ENCODE measurements around the gene IHH. TPM values are rescaled to one million over a fixed set of nuclear protein-coding genes. Genes with fewer than 3 reads are reported as not detected.
A peak's percentile ranks its signal among the peaks of the same experiment; 100 is the strongest.

Gene IHH
- 1 to 10 TPM; 1.2 to 3.7 (median 2.1) TPM for polyA plus RNA-seq (ENCODE audit: insufficient read depth in 1 of 5, insufficient read length in 5 of 5, low replicate concordance in 1 of 5)
- long read RNA-seq, donor 1, partial matches to known transcripts, result 0 of 1 reads
- long read RNA-seq, donor 1, other reads (novel, unspliced or antisense), result 0 of 1 reads
- long read RNA-seq, donor 2, result 0 reads
- long read RNA-seq, donor 3, result 0 reads
- long read RNA-seq, donor 4, result 0 reads
- long read RNA-seq, donor 5, result 0 reads
- long read RNA-seq, donor 6, partial matches to known transcripts, result 0 of 1 reads
- long read RNA-seq, donor 6, other reads (novel, unspliced or antisense), result 0 of 1 reads
- long read RNA-seq, donor 7, partial matches to known transcripts, result 0 of 2 reads
- long read RNA-seq, donor 7, other reads (novel, unspliced or antisense), result 0 of 2 reads
- long read RNA-seq, donor 8, result 0 reads

DNA sequence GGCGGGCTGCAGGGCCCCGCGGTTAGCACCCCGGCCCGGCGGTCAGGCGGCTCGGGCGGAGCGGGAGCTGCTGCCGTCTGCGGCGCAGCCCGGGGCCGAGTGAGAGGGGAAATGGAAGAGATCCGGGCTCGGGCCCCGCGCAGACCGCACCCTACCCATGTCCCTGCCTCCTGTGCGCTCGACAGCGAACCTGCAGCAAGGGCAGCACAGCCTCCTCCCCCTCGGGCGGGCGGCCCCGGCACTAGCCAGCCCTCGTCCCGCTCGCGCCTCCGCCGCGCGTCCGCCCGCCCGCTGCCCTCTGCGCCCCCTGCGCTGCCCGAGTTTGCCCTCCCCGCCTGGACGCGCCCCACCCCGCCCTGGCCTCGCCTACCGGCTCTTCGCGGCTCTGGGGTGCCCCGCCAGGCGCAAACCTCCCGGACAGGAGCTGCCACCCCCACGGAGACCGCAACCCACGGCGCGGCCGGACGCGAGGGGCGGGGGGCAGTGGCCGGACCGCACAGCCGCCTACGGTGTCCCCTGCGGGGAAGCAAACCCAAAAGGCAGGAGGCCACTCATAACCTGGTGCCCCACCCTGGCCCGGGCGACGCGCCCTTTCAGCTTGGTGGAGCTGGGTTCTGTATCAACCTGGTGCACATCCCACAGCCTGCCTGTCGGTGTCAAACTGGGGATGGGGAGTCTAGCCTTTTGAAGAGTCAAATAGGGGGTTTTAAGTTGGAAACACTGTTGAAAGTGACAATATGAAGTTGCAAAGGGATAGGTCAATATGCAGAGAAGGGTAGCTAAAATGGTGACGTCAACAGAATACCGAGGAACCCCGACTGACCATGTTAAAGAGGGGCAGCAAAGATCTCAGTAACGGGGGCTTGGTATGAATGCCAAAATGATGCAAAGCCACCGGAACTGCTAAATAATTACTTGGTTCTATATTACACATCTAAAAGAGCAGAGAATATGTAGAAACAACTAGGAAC, at the start of gene IHH:
IHH (minus strand) TSS at position 101 of the 971 bp plus-strand sequence. CDS start 454 bp downstream, outside the sequence.
- no peak for DNase-seq

DNA sequence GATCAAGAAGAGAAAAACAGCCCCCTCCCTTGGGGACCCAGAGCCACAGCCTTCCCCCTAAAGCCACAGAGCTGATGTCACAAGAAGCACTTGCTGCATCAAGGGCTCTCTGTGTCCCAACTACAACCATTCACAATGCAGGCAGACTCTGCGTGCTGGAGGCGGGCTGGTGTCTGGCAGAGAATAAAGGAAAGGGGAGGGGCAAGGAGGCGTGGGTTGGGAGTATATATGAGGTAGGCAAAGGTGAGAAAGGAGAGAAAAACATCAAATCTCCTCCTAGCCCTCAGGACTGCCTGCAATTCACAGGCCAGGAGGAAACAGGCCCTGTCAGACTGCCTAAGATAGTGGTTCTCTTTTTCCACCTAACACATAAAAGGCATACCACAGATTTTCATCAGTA, 48.8 kb upstream of the IHH start:
- peak; percentile 50 to 51 for DNase-seq

DNA sequence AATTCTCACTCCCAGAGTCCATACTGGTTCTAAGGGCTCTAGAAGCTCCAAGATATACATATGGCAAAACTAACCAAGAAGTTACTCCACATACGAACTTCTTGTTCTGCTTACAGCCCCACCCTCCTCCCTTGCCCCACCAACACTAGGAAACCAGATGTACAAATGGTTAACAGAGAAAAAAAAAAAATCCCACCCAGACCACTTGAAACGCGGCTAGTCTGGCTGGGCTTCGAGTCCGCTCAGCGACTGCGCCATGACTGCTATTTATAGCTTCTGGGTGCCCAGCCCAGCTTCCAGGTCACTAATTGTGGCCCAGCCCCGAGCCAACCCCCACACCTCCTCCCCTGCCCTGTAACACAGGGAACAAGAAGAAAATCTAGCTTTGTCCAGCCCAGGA, 47.0 kb upstream of the IHH start:
- DNase-seq, result no peak

DNA sequence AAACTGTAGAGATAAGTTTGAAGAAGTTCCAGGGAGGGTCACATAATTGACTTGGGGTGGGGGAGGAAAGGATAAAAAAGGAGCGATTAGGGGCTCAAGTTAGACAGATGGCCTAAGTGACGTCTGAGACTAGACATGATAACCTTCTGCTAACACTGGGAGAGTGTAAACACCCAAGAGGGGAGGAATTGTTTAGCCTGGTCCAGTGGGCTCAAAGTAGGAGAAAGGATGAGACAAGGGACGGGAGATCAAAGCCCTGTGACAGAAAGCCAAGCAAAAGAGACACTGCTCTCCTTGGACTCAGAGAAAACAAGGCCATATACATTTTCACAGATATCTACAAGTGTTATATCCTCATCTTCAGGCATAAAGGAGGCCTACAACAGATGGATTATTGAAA, 45.5 kb upstream of the IHH start:
- no peak for DNase-seq

DNA sequence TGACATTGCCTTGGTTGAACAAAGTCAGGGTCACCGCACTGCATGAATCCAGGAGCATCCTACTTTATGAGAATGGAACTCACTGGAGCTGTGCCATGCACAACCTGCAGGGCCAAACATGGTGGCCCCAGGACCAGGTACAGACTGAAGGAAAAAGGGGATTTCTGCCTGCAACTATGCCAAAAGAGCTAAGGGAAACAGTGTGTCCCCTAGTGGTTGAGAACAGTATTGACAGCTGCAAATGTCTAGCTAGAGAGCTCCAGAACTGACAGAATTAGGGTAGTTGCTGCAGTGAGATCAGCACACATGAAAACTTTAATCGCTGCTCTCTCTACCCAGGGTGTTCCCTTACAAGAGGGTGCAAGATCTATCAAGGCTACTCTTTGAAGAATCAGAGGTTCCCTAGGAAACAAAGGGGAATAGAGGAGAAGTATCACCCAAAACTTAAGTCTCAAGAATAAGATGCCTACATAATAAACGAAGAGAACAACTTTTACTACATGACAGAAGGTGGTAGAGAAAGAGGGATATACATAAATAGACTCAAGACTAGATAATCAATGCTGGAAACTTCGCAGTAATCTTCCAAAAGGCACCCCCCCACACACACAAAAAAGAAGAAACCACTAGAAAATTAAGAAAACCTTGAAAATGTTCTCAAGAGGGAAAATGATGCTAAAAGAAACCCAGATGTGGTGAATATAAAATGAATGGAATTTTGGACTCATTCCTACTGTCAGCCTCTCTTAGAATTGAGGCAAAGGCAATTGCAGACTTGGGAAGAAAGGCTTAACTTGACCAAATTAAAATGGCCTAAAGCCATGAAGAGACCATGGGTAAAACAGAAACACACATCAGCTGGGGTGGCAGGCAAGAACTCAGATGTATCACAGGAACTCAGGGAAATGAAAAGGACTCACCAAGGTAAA, 43.6 kb upstream of the IHH start:
- DNase-seq, result no peak

DNA sequence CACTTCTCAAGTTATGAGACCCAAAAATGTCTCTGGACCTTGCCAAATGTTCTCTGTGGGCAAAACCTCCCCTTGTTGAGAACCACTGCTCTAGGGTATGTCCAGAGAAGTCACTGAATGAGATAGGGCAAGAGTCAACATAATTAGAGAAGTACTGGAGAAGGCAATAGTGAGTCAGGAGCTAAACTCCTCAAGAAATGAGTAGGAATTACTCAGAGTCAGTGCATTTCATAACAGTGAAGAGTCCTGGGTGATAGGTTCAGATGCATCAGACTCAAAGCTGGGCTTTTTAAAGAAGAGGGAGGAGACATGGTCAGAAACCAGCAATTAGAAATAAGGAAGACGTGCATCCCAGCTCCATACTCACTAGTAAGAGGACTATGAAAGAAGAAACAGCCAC, 38.6 kb upstream of the IHH start:
- no peak for DNase-seq

DNA sequence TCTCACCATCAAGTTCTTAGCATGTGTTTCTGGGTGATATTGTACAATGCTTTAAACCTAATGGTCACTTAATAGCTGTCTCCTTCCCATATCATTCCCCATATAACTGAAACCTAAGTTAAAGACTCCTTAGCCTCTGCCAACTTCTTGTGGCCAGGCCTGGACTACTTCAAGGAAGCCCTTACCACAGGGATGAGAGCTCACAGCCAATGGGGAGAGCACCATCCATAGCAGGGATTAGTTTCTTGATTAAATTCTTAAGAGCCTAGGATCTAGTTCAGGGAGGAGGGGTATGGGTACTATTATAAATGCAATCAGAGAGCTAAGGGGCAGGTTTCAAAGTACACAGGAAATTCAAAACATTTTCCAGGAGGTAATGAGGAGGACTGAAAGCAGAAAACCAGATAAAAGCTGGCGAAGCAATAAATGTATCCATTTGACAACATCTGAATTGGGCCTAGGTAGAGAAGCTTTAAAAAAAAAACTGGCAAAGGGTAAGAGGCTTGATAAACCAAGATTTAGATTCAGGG, 34.8 kb upstream of the IHH start:
- DNase-seq, result no peak

DNA sequence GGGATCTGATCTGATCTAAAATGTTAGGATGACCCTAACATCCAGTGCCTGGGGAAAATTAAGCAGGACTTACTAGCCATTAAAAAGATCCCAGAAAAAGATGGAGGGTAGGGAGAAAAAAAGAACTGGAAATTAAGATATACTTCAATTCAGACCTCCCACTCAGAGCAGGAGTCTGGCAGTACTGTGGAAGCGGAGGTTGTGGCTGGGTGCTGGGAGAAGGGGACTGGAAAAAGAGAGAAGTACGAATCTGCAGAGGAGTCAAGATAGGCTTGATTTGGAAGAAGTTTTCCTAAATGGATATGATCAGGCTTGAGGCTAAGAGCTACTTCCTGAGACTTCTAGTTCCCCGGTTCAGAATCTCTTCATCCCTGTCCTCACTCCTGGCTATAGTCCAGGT, 33.5 kb upstream of the IHH start:
- DNase-seq, result no peak

DNA sequence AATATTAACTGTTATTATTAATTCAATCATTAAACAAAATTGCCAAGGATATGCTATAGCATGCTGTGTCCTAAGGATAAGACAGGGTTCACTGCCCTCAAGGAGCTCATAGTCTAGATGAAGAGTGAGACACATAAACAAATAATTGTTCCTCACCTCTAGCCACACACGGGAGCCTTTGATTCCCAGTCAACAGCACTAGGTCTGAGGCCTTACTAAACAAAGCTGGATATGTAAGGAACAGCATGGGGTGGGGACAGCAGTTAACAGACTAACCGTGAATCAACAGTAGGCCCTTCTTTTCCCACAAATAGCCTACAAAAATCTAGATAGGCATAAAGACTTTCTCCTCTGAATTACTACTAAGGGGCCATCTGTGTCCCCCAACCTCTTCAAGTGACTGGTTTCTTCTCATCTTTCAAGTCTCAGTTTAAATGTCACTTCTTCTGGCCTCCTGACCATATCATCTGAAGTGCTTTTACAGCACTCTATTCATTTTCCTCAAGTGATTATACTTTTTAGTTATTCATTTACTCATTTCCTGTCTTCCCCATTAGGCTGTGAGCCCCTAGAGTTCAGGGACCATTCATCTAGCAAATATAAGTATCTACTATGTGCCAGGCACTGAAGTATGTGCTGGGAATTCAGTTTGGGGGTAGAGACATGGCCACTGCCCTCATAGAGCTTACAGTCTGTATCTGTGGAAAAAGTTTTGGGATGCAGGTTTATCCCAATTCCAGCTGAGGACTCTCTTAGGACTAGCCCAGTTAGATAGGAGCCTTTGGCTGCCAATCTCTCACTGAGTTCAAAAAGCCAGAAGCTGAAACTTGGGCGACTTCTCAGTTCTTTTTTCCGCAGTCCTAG, 29.9 kb upstream of the IHH start:
- no peak for DNase-seq

DNA sequence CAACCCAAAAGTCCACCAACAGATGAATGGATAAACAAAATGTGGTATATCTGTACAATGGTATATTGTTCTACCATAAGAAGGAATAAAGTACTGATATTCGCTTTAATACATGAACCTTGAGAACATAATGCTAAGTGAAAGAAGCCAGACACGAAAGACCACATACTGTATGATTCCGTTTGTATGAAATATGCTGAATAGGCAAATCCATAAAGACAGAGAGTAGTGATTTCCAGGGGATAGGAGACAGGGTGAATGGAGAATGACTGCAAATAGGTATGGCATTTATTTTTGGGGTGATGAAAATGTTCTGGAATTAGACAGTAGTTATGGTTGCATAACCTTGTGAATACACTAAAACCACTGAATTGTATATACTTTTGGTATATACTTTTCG, 28.6 kb upstream of the IHH start:
- no peak for DNase-seq

DNA sequence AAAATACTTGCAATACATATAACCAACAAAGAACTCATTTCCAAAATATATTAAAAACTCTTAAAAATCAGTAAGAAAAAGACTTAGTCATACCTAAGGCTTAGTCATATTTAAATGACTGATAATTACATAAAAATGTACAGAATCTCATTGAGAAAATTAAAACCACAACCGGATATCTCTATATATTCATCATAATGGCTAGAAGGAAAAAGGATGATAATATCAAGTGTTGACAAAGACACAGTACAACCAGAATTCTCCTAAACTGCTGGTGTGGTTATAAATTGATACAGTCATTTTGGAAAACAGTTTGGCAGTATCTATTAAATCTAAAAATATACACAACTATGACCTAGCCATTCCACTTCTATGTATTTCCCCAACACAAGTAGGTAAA, 27.1 kb upstream of the IHH start:
- no peak for DNase-seq

DNA sequence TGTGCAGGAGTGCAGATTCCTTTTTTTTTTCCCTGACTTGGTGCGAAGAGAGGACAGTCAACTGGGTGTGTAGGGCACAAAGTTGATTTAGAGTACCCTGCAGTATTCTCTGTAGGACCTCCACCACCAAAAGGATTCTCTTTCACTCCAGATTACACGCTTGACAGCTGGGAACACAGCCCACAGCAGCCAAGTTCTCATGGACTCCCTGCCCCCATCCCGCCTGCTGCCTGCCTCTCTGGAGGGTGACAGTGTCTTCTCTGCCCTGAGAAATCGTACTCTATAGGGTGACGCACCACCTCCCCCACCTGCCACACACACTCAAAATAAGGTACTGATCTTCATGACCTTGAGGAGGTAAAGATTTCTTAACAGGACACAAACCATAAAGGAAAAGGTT, 26.6 kb upstream of the IHH start:
- no peak for DNase-seq

DNA sequence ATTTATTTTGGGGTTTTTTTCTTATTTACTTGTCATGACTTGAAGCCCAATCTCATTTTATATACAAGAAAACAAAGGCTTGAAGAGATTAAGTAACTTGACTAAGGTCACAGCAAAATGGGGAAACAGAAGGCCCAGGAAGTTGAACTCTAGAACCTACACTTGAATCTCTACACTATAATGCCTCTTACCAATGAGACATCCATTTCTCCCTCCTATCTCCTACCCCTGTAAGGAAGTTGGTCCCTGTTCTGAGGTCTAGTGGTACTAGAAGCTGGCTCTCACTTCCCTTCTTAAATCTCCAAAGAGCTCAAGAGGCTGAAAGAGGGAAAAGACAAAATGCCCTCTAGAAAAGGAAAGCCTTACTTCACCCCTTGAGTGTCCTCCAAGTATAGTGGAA, 25.5 kb upstream of the IHH start:
- DNase-seq, result no peak

DNA sequence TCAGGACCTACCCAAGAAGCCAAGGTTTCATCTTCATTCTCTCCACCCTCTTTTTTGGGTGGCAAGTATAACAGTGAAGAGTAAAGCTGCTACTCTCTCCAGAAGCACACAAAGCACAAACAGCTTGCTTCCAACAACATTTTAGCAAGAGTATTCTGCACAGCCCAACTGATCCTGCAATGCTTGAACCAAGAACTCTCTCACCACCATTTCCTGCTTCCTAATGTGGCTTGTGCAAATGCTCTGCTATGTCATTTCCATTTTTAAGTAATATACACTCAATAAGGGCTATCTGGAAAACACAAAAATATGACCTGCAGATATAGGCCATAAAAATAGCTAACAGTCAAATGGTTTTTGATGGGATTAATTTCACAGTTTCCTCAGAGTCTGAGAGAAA, 24.1 kb upstream of the IHH start:
- DNase-seq, result no peak

DNA sequence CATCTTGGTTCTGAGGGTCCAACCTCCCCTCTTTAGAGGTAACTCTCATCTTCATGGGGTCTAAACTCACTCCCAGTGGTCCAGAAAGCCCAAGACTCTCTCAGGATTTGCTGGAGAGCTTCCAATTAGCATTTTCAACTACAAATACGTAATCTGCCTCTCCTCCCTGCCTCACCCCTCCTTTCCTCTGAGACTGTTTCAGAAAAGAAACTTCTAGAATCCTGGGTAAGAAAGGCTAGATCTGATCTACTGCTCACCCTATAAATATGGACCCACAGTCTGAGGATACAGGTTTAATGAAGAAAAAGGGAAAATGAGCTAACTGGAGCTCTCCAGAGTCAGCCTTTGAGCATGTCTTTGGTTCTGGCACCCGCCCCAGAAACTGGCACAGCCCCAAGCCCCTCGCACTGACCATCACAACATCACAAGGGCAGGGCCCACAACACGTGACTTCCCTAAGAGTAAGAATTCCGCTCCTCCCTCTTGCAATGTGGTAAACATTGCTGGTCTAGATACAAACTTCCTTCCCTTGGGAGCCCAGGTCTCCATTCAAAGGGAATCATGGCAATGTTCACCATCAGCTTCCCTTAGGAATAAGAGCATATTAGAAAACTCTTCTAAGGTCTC, 21.7 kb upstream of the IHH start:
- no peak for DNase-seq

DNA sequence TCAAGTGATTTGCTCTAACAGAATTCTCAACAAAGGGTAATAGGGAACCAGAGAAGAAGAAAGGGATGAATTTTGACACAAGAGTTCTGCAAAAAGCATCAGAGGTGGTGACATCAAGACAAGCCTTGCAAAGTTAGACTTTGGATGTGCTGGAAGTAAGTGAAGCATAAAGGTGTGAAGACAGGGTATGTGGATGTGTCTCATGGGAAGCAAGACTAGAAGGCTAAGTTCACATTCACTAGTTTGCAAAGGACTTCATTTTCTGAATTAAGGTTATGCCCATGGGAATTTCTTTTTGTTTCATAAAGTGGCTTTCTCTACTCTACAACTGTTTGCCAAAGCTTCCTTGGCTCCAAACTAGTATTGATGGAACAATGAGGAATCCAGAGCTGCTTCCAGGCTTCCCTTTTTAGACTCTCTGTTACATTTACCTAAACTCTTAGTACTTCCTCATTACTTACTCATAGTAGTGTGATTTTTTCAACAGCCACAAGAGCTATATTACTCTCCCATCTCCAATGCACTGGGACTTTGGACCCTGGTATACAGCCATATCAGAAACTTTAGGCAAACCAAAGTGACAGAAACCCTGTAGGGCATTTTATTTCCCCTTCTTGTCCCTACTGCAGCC, 21.1 kb upstream of the IHH start:
- no peak for DNase-seq

DNA sequence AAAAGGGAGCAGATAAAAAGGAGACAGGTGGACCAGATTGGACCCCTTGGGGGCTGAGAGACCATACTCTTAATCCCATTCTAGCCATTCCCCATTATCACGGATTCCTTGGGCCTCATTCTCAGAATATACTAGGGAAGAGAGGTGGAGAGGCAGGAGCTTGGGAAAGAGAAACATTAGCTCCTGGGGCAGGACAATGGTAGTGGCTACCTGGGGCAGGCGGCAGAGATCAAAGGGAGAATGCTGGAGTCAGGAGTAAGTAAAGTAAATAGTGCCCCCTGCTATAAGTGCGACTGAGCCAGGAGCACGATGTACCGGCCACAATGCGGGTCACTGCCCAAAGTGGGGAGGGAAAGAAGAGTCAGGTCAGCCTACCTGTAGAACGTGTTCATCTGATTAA, 20.4 kb upstream of the IHH start:
- no peak for DNase-seq

DNA sequence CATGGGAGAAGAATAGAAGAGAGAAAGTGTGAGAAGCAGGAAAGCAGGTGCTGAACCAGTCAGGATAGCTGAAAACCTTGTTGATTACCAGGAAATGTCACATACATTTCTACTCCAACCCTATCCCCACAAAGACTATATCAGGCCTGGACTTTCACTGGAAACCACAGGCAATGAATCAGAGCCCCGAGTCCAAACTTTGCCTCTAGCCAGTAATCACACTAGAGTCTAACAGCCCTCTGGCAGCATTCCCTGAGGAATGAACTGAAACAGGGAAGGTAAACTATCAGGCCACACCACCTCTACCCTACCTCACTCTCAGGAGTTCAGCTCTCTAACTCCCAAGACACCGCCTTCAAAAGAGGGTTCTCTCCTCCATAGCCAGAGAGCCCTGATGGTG, 18.7 kb upstream of the IHH start:
- DNase-seq, result no peak

DNA sequence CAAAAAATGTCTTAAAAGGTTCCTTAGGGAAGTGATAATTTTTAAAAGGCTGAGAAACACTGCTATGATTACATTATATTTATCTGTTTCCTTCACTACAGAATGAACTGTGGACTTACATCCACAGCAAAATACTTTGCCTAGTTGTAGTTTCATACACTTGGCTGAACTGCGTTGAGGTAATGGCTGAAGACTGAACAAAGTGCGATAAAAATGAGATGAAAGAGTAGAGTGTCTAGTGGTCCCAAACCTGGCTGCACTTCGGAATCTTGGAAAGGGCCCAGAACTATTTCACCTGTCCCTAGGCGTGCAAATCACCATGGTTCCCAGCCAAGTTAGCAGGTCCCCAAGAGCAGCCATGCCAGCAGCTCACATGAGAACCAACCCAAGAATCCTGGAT, 18.2 kb upstream of the IHH start:
- DNase-seq, result no peak

DNA sequence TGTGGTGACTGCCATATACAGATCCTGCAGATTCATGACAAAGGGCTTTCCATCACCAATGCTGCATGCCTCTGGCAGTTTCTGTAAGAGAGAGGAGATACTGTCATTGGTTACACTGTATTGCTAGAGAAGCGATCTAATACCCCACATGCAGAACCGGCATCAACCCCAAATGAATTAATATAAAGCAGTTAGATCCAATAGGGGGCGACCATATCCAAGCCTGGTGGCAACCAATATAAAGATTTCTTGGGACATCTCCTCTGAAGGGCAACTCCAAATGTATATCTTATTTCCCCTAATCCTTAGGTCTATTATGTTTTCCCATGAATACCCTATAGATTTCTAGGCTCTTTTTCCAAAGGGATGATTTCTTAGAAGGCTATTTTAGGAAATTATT, 17.4 kb upstream of the IHH start:
- no peak for DNase-seq

Measured in right lung (tissue), 10 donors.